GM18526 (cell line): ENCODE results near the gene TOX3.

Source experiments
- POLR2A ChIP-seq: IDR thresholded peaks from 3 replicates; pipeline ENCODE4 v1.6.1; 2011; ENCODE audit not compliant: insufficient read length; ENCODE audit errors: extremely low read depth

The TOX3 gene

GRCh38 chr16:52494145-52494544, 52.8 kb downstream of the TOX3 start:
- TF ChIP-seq POLR2A = no peak

- TF ChIP-seq POLR2A = no peak
Measured at GRCh38 chr16:52492789-52493357, 54.1 kb downstream of the TOX3 start.

GRCh38 chr16:52491216-52491615, 55.7 kb downstream of the TOX3 start:
- TF ChIP-seq POLR2A = no peak

GRCh38 chr16:52489894-52490293, 57.0 kb downstream of the TOX3 start:
- TF ChIP-seq POLR2A = no peak

GRCh38 chr16:52488837-52489289, 58.1 kb downstream of the TOX3 start:
- no peak for TF ChIP-seq POLR2A

- no peak for TF ChIP-seq POLR2A
Measured at GRCh38 chr16:52487849-52488457, 59.0 kb downstream of the TOX3 start.

- no peak for TF ChIP-seq POLR2A
Measured at GRCh38 chr16:52480237-52480636, 66.7 kb downstream of the TOX3 start.

GRCh38 chr16:52476111-52476510, 70.8 kb downstream of the TOX3 start:
- TF ChIP-seq POLR2A = no peak

- TF ChIP-seq POLR2A = no peak
Measured at GRCh38 chr16:52474679-52475078, 72.3 kb downstream of the TOX3 start.

- TF ChIP-seq POLR2A = no peak
Measured at GRCh38 chr16:52473096-52473495, 73.8 kb downstream of the TOX3 start.

GRCh38 chr16:52471650-52472370, 75.1 kb downstream of the TOX3 start:
- no peak for TF ChIP-seq POLR2A

- no peak for TF ChIP-seq POLR2A
Measured at GRCh38 chr16:52470585-52470984, 76.4 kb downstream of the TOX3 start.

GRCh38 chr16:52469775-52470174, 77.2 kb downstream of the TOX3 start:
- no peak for TF ChIP-seq POLR2A

- TF ChIP-seq POLR2A = no peak
Measured at GRCh38 chr16:52469091-52469490, 77.9 kb downstream of the TOX3 start.

- no peak for TF ChIP-seq POLR2A
Measured at GRCh38 chr16:52467753-52468152, 79.2 kb downstream of the TOX3 start.

- no peak for TF ChIP-seq POLR2A
Measured at GRCh38 chr16:52466994-52467393, 79.9 kb downstream of the TOX3 start.
